ENCODE measurements around the gene MFAP5.

DNA sequence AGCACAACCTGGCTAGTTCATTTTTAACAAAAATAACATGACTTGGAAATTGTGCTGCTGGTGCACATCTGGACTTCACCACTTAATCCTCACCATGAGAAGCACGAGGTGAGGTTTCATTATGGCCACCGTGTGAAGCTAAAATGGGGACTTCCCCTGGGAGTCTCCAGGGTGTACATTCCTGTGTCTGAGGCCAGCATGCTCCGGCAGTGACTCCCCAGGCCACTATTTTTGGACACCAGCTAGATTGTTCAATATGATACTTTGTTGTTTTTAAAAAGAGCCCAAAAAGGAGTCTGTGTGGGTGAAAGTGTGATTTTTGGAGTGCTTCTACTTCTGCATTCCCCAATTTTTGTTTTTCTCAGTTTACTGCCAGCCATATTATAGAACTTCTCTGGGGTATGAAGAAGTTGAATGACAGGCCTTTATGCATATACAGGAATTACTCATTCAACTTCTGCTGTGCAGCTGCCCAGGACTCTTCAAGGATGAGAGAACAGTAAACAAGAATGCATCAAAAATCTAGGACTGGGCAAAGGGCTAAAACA lies 33.1 kb downstream of the MFAP5 start:
- no peak for TF ChIP-seq CTCF (IDR thresholded peaks at IDR 0.05; ENCODE audit: insufficient read depth, low read depth, low read length)
- no peak for TF ChIP-seq EZH2 (IDR thresholded peaks at IDR 0.05; ENCODE audit: insufficient read depth, low read length)
